HG03342 (cell line): ENCODE data around the gene SLC9A4.
"Not testable (repeated sequence)": the region's sequence is repeated elsewhere in the genome, so short reads cannot be mapped to it uniquely, and the experiment has no call there.

ENCODE experiments used
- ATAC-seq: cut with Tn5 transposase; IDR thresholded peaks from one replicate; pipeline ENCODE4 v1.9.1; 2021; ENCODE audit warnings: mild to moderate bottlenecking, moderate library complexity; ENCODE audit not compliant: unreplicated experiment

SLC9A4 gene

GRCh38 chr2:102544182-102544581 lies 71.2 kb downstream of the SLC9A4 start:
- ATAC-seq: no peak

- ATAC-seq: no peak
Observed at GRCh38 chr2:102547462-102547861, 74.4 kb downstream of the SLC9A4 start.

- no peak for ATAC-seq
Observed at GRCh38 chr2:102549027-102549426, 76.0 kb downstream of the SLC9A4 start.

GRCh38 chr2:102550151-102550550 lies 77.1 kb downstream of the SLC9A4 start:
- no peak for ATAC-seq

- no peak for ATAC-seq
Observed at GRCh38 chr2:102551329-102552096, 78.5 kb downstream of the SLC9A4 start.

- ATAC-seq: no peak
Observed at GRCh38 chr2:102553601-102554000, 80.6 kb downstream of the SLC9A4 start.

- ATAC-seq: no peak
Observed at GRCh38 chr2:102558463-102558862, 85.4 kb downstream of the SLC9A4 start.

GRCh38 chr2:102562542-102562941 lies 89.5 kb downstream of the SLC9A4 start:
- ATAC-seq: not testable (repeated sequence)

GRCh38 chr2:102575888-102576287 lies 102.9 kb downstream of the SLC9A4 start:
- no peak for ATAC-seq

GRCh38 chr2:102578376-102578775 lies 105.3 kb downstream of the SLC9A4 start:
- ATAC-seq: no peak

- no peak for ATAC-seq
Observed at GRCh38 chr2:102581911-102582310, 108.9 kb downstream of the SLC9A4 start.

- no peak for ATAC-seq
Observed at GRCh38 chr2:102582845-102583244, 109.8 kb downstream of the SLC9A4 start.
